ENCODE measurements around the gene KCNB1.

The KCNB1 gene

GRCh38 chr20:49511788-49512525 is 29.5 kb upstream of the KCNB1 start:
- TF ChIP-seq CTCF (IDR thresholded peaks at IDR 0.05): no peak

GRCh38 chr20:49510562-49511122 is 28.2 kb upstream of the KCNB1 start:
- no peak for TF ChIP-seq CTCF (IDR thresholded peaks at IDR 0.05)

GRCh38 chr20:49508435-49509199 is 26.1 kb upstream of the KCNB1 start:
- TF ChIP-seq CTCF (IDR thresholded peaks at IDR 0.05): peak; percentile 72

GRCh38 chr20:49507741-49508434 is 25.4 kb upstream of the KCNB1 start:
- no peak for TF ChIP-seq CTCF (IDR thresholded peaks at IDR 0.05)

GRCh38 chr20:49505518-49505917 is 23.1 kb upstream of the KCNB1 start:
- no peak for TF ChIP-seq CTCF (IDR thresholded peaks at IDR 0.05)

- TF ChIP-seq CTCF (IDR thresholded peaks at IDR 0.05): no peak
Observed at GRCh38 chr20:49503176-49503575, 20.7 kb upstream of the KCNB1 start.

GRCh38 chr20:49501917-49502316 is 19.4 kb upstream of the KCNB1 start:
- no peak for TF ChIP-seq CTCF (IDR thresholded peaks at IDR 0.05)
